ENCODE measurements around the gene SDK2. TPM values are rescaled to one million over a fixed set of nuclear protein-coding genes. Genes with fewer than 3 reads are reported as not detected.

SDK2 gene
- total and polyA plus RNA-seq, 2 of the 8 experiments (the other 6 are each of a cell fraction or from before 2014, with no cell fraction given): 3.9 to 4.1 TPM

DNA sequence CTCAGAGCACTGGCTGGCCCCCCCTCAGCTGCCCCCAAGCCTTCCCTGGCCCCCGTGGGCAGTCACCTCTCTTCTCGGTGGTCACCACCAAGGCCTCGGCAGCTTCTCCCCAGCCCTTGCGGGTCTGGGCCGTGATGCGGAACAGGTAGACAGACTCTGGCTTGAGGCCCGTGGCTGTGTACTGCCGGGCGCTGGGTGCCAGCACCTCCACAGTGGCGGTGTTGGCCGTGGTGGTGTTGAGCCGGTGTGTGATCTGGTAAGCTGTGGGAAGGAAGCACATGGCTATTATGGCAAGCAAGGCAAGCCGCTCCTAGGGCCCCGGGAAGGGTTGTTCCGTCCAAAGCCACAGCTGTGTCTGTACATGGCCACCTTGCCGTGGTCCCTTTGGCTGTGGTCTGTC, 254.0 kb downstream of the SDK2 start:
- no peak overlapping the region for H2BK120ac ChIP-seq (replicated peaks; ENCODE audit: low read depth, low read length)

More for the DNA sequence above, 254.0 kb downstream of the SDK2 start:
- no peak overlapping the region; the same call in 1 of the 2 replicates for H2AK5ac ChIP-seq (ENCODE audit: low read depth, low read length)
- no peak overlapping the region for H4K5ac ChIP-seq (ENCODE audit: insufficient read length, low read depth, low read length)
- ChIA-PET CTCF (ENCODE audit: partially characterized antibody) (interaction anchor here (1.0 to 3.0 kb wide), 4 partner anchors 20 to 176 kb away, joined by 4 to 15 read pairs (median 8); no protein-coding TSS in a partner anchor), POLR2A (ENCODE audit: partially characterized antibody) (no interaction called here)
- H2BK15ac ChIP-seq (ENCODE audit: low read length): no peak overlapping the region
- H3K18ac ChIP-seq (ENCODE audit: extremely low read depth, low read length): no peak overlapping the region
- H3K36me3 ChIP-seq (ENCODE audit: control insufficient read depth in 2 of 4, insufficient read depth in 4 of 4, low read length in 3 of 4): peaks cover 0 to 7% (median 0%) of the 10 kb centered on the region in 4 experiments; a peak in 3 of 8 replicates
- no peak overlapping the region; the same call in 1 of the 2 replicates for H4K8ac ChIP-seq (ENCODE audit: extremely low read depth, insufficient read depth, low read length)
- no peak for FAIRE-seq
- H4K91ac ChIP-seq (replicated peaks; ENCODE audit: insufficient read length, low read length): no peak overlapping the region
- no peak overlapping the region for H3K56ac ChIP-seq (replicated peaks; ENCODE audit: insufficient read length, low read depth, low read length)
- 93% methylated on average over 16 of the region's 16 CpGs; no CpG with 5 or more reads in 1 of the 2 experiments for WGBS, 2 experiments (ENCODE audit: extremely low coverage in 1 of 2, insufficient coverage in 1 of 2, insufficient read length in 1 of 2, insufficient replicate concordance in 2 of 2, low coverage in 1 of 2, low lambda C conversion rate in 2 of 2, missing lambda C conversion rate in 1 of 2)
- no peak overlapping the region for H2BK12ac ChIP-seq (ENCODE audit: low read depth, low read length)
- no peak overlapping the region for H2BK20ac ChIP-seq (ENCODE audit: low read length)
- no peak overlapping the region for H3K4me3 ChIP-seq (ENCODE audit: extremely low read depth in 1 of 4, insufficient read depth in 2 of 4, low read depth in 3 of 4, low read length in 4 of 4)
- H3K27me3 ChIP-seq (replicated peaks in 1 of 4; ENCODE audit: control insufficient read depth in 3 of 4, extremely low read depth in 1 of 4, insufficient read depth in 3 of 4, low read length in 3 of 4): no peaks in the 10 kb centered on the region
- H4K20me1 ChIP-seq (replicated peaks in 1 of 2; ENCODE audit: control insufficient read depth in 1 of 2, insufficient read depth in 2 of 2, low read length in 2 of 2): peaks cover 0 to 1% of the 10 kb centered on the region in 2 experiments
- no peak overlapping the region for H3K14ac ChIP-seq (ENCODE audit: insufficient read length)
- no peak overlapping the region for H2BK5ac ChIP-seq (ENCODE audit: low read depth, low read length)
- H3K4ac ChIP-seq (replicated peaks; ENCODE audit: insufficient read length, low read depth, low read length): no peak overlapping the region
- H3K79me1 ChIP-seq (ENCODE audit: low read depth, low read length): no peaks in the 10 kb centered on the region
- H2AFZ ChIP-seq (ENCODE audit: low read length): no peak overlapping the region
- H3K4me2 ChIP-seq (ENCODE audit: insufficient read depth in 1 of 2, low read depth in 2 of 2, low read length in 2 of 2): no peak overlapping the region
- no peaks in the 10 kb centered on the region for H3K79me2 ChIP-seq (ENCODE audit: control insufficient read depth in 1 of 2, insufficient read depth in 2 of 2, low read length in 2 of 2)
- no peak for DNase-seq (ENCODE audit: low read depth in 1 of 2, low spot score in 2 of 2)
- H3K27ac ChIP-seq (ENCODE audit: low read depth, low read length): no peak overlapping the region
- H3K23me2 ChIP-seq (ENCODE audit: low read depth, low read length): no peaks in the 10 kb centered on the region; the same call in 1 of the 2 replicates
- no peak for TF ChIP-seq EGR1 (IDR thresholded peaks at IDR 0.05; ENCODE audit: borderline replicate concordance, low read depth, low read length)
- TF ChIP-seq RFX5 (IDR thresholded peaks at IDR 0.05; ENCODE audit: borderline replicate concordance, low read depth, low read length): no peak
- TF ChIP-seq YY1 (IDR thresholded peaks at IDR 0.05; ENCODE audit: low read depth, low read length): no peak
- TF ChIP-seq POU5F1 (IDR thresholded peaks at IDR 0.05; ENCODE audit: low read depth, low read length): no peak
- TF ChIP-seq CHD1 (IDR thresholded peaks at IDR 0.05; ENCODE audit: low read depth, low read length): no peak
- no peak for TF ChIP-seq CEBPB (IDR thresholded peaks at IDR 0.05; ENCODE audit: low read depth, low read length)
- no peak for TF ChIP-seq GTF2F1 (IDR thresholded peaks at IDR 0.05; ENCODE audit: borderline replicate concordance, low read depth, low read length)
- no peak for TF ChIP-seq ZNF274 (IDR thresholded peaks at IDR 0.05; ENCODE audit: borderline replicate concordance, extremely low read depth, low read length)
- TF ChIP-seq RNF2 (IDR thresholded peaks at IDR 0.05; ENCODE audit: borderline replicate concordance, low read depth, low read length, missing control alignments, poor library complexity, severe bottlenecking): no peak
- TF ChIP-seq SIX5 (IDR thresholded peaks at IDR 0.05; ENCODE audit: low read depth, low read length): no peak
- no peak for TF ChIP-seq SRF (IDR thresholded peaks at IDR 0.05; ENCODE audit: low read depth, low read length)
- TF ChIP-seq PHF8 (conservative IDR thresholded peaks at IDR 0.05; ENCODE audit: low read depth, low read length): no peak
- no peak for TF ChIP-seq ASH2L (IDR thresholded peaks at IDR 0.05; ENCODE audit: low read length)
- no peak for TF ChIP-seq RXRA (IDR thresholded peaks at IDR 0.05; ENCODE audit: insufficient read depth, low read depth, low read length)
- TF ChIP-seq BACH1 (IDR thresholded peaks at IDR 0.05; ENCODE audit: low read length): no peak
- no peak overlapping the region for H3K23ac ChIP-seq (ENCODE audit: insufficient read length)
- H3K9ac ChIP-seq (replicated peaks in 1 of 4; ENCODE audit: extremely low read depth in 1 of 4, low read depth in 3 of 4, low read length in 3 of 4): no peak overlapping the region
- H3K9me3 ChIP-seq (ENCODE audit: insufficient read depth in 2 of 2, low read depth in 1 of 2, low read length in 1 of 2): no peaks in the 10 kb centered on the region
- H3K4me1 ChIP-seq (replicated peaks in 1 of 4; ENCODE audit: control insufficient read depth in 3 of 4, insufficient read depth in 4 of 4, low read length in 3 of 4): no peaks in the 10 kb centered on the region; a peak in 2 of 7 replicates
